ENCODE measurements around the gene PDCL3. TPM values are rescaled to one million over a fixed set of nuclear protein-coding genes. Genes with fewer than 3 reads are reported as not detected.
A peak's percentile ranks its signal among the peaks of the same experiment; 100 is the strongest.

The PDCL3 gene
- 30.2 and 33.9 TPM in 2 replicates for total RNA-seq (2014; rRNA removed; shearing (Covaris generic))

DNA sequence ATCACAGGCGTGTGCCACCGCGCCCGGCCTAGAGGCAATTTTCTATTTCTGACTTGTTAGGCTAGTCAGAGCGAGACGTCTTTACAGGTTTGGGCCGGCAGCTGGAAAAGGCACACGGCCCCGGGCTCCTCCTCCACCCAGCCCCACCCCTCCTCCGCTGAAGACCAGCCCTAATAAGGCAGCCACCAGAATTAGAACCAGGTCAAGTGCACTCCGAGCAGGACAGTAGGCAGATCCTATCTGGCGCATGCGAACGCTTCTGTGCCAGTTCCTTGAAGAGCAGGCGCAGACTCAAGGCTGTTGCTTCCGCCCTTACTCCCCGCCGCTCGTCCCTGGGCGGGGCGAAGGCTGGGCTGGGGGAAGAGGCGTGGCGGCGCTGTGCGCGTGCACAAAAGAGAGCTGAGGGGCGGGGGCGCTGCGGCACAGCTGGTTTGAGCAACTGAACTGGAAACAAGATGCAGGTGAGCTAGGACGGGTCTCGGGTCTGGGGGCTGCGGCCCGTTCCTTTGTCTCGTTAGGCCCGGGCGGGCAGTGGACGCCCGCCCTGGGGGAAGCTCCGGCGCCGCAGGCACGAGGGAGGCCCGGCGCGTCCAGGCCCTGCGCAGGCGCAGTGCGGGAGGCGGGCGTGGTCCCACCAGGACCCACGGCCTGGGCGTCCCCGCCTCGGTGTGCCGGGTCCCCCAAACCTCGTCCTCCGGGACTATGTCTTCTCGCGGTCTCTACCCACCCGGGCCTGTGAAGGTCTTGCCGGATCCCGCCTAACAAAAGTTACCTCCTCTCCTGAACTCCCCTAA, at the start of gene PDCL3:
PDCL3 (plus strand) TSS at position 381 of the 794 bp plus-strand sequence; CDS start at position 456, 75 bp downstream.
- no peaks in the 10 kb centered on the region for H3K9me3 ChIP-seq (replicated peaks)
- peaks cover 6% of the 10 kb centered on the region for H3K36me3 ChIP-seq
- peak; percentile 97 to 99 for DNase-seq (ENCODE audit: low read depth in 1 of 2, low spot score in 2 of 2)
- peaks cover 17% of the 10 kb centered on the region for H3K4me1 ChIP-seq (replicated peaks)
- H3K4me3 ChIP-seq: peak within 1 kb of the TSS; percentile 70
- H3K27ac ChIP-seq: peak within 1 kb of the TSS; percentile 49
- no peaks in the 10 kb centered on the region for H3K27me3 ChIP-seq (replicated peaks)

DNA sequence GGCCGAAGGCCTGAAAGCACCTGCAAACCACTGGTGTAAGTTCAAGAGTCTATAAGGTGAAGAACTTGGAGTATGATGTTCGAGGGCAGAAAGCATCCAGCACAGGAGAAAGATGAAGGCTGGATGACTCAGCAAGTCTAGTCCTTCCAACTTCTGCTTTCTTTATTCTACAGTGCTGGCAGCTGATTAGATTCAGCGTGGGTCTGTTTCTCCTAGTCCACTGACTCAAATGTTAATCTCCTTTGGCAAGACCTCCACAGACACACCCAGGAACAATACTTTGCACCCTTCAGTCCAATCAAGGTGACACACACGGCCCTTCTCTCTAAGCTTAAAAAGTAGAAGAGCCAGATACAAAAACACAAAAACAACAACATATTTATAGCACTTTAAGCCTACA, 49.1 kb upstream of the PDCL3 start:
- Histone ChIP-seq H3K4me3 (no peak overlapping the region), H3K9me3 (replicated peaks) (no peaks in the 10 kb centered on the region), H3K27me3 (replicated peaks) (no peaks in the 10 kb centered on the region; the same call in 1 of the 2 replicates), H3K4me1 (replicated peaks) (no peaks in the 10 kb centered on the region), H3K36me3 (no peaks in the 10 kb centered on the region), H3K27ac (no peak overlapping the region)
- no peak for DNase-seq (ENCODE audit: low read depth in 1 of 2, low spot score in 2 of 2)

DNA sequence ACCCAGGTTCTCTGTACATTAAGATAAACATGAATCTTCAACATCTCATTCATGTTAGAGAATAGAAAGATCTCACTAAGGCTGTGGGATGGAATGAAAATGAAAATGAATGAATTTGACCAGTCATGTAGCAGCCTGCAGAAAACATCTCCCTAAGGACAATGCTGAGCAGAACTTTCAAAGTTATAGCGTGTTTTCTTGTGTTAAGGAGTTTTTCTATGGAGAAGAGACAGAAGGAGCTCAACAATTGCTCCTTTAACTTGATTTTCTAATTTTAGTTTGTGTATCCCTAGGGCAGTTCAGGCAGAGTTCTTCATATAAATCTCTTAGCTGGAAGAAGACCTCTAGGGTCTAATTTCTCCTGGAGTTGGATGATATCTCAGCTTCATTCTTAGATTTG, 45.2 kb upstream of the PDCL3 start:
- H3K27ac ChIP-seq: no peak overlapping the region
- H3K4me1 ChIP-seq (replicated peaks): no peaks in the 10 kb centered on the region
- H3K36me3 ChIP-seq: no peaks in the 10 kb centered on the region
- no peaks in the 10 kb centered on the region for H3K9me3 ChIP-seq (replicated peaks)
- no peaks in the 10 kb centered on the region; the same call in 1 of the 2 replicates for H3K27me3 ChIP-seq (replicated peaks)
- H3K4me3 ChIP-seq: no peak overlapping the region
- DNase-seq (ENCODE audit: low read depth in 1 of 2, low spot score in 2 of 2): no peak

DNA sequence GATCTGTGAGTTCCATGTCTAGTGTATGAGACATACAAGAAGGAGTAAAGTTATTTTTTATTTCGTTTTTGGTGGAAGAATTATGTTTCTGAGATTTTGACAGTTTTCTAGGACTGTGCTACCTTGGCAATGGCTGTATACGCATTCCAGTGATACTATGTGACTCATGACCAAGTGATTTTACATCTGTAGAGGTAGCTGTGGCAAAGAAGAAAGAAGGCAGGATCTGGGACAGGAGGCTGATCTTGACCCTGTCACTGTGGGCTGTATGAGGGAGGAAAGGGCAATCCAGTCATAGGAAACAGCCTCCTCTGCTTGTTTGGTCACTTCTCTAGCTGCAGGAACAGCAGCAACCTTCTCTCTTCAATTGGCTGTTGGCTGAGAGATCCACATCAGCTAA, 44.0 kb upstream of the PDCL3 start:
- Histone ChIP-seq H3K27ac (no peak overlapping the region), H3K9me3 (replicated peaks) (no peaks in the 10 kb centered on the region), H3K4me1 (replicated peaks) (no peaks in the 10 kb centered on the region), H3K4me3 (no peak overlapping the region), H3K27me3 (replicated peaks) (no peaks in the 10 kb centered on the region; the same call in 1 of the 2 replicates), H3K36me3 (no peaks in the 10 kb centered on the region)
- no peak for DNase-seq (ENCODE audit: low read depth in 1 of 2, low spot score in 2 of 2)

DNA sequence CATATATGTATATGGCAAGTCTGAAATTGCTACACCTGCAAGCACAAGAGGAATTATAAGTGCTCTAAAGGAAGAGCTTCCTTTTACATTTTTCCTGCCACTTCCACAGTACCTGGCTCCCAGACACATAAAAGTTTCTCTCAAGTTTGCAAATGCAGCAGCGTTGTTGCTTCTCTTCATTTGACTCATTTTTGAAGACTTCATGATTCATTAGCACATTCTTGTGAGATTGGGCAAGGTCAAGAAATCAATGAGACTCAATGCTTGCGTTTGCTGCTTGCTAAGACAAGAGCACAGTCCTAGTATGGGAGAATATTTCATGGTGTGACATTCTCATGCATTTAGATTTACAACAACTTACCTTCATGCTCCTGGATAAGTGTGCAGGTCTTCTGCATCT, 42.6 kb upstream of the PDCL3 start:
- no peaks in the 10 kb centered on the region for H3K9me3 ChIP-seq (replicated peaks)
- no peaks in the 10 kb centered on the region for H3K36me3 ChIP-seq
- H3K27ac ChIP-seq: no peak overlapping the region
- no peak for DNase-seq (ENCODE audit: low read depth in 1 of 2, low spot score in 2 of 2)
- no peaks in the 10 kb centered on the region; the same call in 1 of the 2 replicates for H3K27me3 ChIP-seq (replicated peaks)
- no peak overlapping the region for H3K4me3 ChIP-seq
- H3K4me1 ChIP-seq (replicated peaks): no peaks in the 10 kb centered on the region

DNA sequence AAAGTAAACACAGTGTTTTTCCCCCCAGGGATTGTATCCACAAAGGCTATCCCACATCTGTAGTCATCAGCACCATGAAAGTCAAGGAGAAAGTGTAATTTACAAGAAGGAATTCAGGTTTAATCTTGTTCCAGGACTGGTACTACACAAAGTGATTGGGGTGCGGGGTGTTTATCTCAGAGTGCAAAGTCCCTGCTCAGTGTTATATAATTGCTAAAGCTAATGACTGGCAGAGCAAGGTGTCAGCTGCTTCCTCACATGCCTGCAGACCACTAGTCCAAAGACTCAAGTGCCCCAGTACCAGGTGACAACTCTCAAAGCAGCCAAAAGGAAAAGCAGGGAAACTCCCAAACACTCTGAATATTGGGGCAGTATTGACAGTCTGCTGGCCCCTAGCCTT, 40.4 kb upstream of the PDCL3 start:
- Histone ChIP-seq H3K27ac (no peak overlapping the region), H3K9me3 (replicated peaks) (no peaks in the 10 kb centered on the region), H3K36me3 (no peaks in the 10 kb centered on the region), H3K4me1 (replicated peaks) (no peaks in the 10 kb centered on the region), H3K4me3 (no peak overlapping the region), H3K27me3 (replicated peaks) (no peaks in the 10 kb centered on the region)
- DNase-seq (ENCODE audit: low read depth in 1 of 2, low spot score in 2 of 2): no peak

DNA sequence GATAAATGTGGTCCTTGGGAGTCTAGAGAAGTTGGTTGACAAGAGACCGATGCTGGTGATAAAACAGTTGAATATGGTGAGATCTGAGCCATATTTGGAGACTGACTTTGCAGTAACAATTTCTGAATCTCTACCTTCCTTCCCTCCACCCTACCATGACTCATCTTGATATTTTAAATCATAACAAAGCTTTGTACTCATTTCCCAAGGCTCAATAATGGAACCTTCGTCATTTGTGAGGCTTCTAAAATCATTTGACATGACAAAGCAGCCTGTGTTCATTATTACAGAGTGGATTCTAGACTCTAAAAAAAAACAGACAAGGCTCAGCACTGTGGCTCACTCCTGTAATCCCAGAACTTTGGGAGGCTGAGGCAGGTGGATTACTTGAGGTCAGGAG, 38.5 kb upstream of the PDCL3 start:
- DNase-seq (ENCODE audit: low read depth in 1 of 2, low spot score in 2 of 2): no peak
- Histone ChIP-seq H3K27ac (no peak overlapping the region), H3K36me3 (no peaks in the 10 kb centered on the region), H3K27me3 (replicated peaks) (no peaks in the 10 kb centered on the region), H3K9me3 (replicated peaks) (no peaks in the 10 kb centered on the region), H3K4me1 (replicated peaks) (no peaks in the 10 kb centered on the region), H3K4me3 (no peak overlapping the region)

DNA sequence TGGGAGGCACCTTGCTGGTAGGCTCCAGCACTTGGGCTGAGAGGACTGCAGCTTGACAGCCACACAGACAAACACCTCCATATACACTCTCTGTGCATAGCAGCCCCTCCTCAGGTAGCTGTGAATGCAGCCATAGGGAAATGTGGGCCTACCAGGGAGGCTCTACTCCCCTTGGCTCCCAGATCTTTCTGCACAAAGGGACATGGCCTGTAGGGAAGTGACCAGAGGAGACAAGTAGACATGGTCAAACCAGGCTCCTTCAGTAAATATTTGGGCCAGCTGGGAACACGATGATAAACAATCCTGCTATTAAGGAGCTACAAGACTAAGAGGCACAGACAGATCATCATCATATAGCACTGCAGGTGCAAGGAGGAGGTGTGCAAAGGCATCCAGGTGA, 35.9 kb upstream of the PDCL3 start:
- Histone ChIP-seq H3K27ac (no peak overlapping the region), H3K36me3 (no peaks in the 10 kb centered on the region), H3K4me1 (replicated peaks) (no peaks in the 10 kb centered on the region), H3K4me3 (no peak overlapping the region), H3K27me3 (replicated peaks) (no peaks in the 10 kb centered on the region), H3K9me3 (replicated peaks) (no peaks in the 10 kb centered on the region)
- DNase-seq (ENCODE audit: low read depth in 1 of 2, low spot score in 2 of 2): no peak

DNA sequence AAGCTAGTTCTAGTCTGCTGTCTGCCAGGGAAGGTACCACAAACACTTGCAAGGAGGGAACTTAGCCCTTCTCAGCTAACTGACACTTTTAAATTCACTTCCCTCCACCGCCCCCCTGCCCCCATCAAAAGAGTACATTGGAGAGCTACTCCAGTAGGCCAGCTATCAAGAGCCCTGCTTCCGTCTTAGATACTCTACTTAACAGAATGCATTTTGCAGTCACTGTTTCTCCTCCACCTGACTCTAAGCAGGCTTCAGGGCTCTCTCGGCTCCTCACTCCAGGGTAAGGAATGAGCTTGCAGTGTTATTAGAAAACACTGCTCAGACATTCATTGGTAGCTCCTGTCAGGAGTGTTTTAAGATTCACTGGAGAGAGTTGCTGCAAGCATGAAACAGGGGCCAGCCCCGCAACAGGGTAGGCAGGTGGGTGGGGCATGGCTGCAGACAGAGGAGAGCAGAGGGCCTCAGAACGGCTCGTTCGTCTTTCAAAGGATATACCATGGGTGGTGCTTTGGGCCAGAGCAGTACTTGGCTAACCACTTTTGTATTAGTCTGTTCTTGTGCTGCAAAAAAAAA, 35.3 kb upstream of the PDCL3 start:
- H3K36me3 ChIP-seq: no peaks in the 10 kb centered on the region
- no peaks in the 10 kb centered on the region for H3K9me3 ChIP-seq (replicated peaks)
- no peaks in the 10 kb centered on the region for H3K4me1 ChIP-seq (replicated peaks)
- DNase-seq (ENCODE audit: low read depth in 1 of 2, low spot score in 2 of 2): no peak
- H3K27me3 ChIP-seq (replicated peaks): no peaks in the 10 kb centered on the region
- H3K4me3 ChIP-seq: no peak overlapping the region
- no peak overlapping the region for H3K27ac ChIP-seq

DNA sequence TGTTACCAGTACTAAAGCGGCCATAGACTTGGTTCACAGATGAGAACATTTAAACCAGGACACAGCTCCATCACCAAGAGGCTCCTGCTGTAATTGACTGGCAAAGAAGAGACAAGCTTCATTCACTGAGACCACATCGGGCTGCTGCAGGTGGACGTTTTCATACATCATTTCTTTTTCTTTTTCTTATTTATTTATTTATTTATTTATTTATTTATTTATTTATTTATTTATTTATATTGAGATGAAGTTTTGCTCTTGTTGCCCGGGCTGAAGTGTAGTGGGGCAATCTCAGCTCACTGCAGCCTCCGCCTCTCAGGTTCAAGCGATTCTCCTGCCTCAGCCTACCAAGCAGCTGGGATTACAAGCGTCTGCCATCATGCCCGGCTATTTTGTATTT, 33.6 kb upstream of the PDCL3 start:
- no peak overlapping the region for H3K27ac ChIP-seq
- H3K27me3 ChIP-seq (replicated peaks): no peaks in the 10 kb centered on the region
- no peak for DNase-seq (ENCODE audit: low read depth in 1 of 2, low spot score in 2 of 2)
- H3K4me1 ChIP-seq (replicated peaks): no peaks in the 10 kb centered on the region
- no peaks in the 10 kb centered on the region for H3K9me3 ChIP-seq (replicated peaks)
- H3K36me3 ChIP-seq: no peaks in the 10 kb centered on the region
- H3K4me3 ChIP-seq: no peak overlapping the region

DNA sequence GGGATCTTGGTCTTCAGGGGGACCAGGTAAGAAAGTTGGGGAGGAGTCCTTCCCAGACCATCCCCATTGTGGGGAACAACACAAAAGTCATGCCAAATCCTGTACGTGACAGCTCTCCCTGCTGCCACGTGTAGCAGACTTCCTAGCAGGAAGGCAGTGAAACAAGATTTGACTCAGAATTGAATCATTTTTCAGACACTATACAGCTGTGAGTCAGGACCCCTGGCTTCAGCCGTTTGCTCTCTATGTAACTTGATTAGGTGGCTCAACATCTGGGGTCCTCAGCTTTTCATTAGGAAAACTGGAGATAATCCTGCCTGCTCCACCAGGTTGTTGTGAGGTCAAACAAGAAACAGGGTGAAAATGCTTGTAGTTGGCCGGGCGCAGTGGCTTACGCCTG, 32.9 kb upstream of the PDCL3 start:
- H3K4me3 ChIP-seq: no peak overlapping the region
- H3K4me1 ChIP-seq (replicated peaks): no peaks in the 10 kb centered on the region
- no peak overlapping the region for H3K27ac ChIP-seq
- no peaks in the 10 kb centered on the region for H3K9me3 ChIP-seq (replicated peaks)
- H3K27me3 ChIP-seq (replicated peaks): no peaks in the 10 kb centered on the region
- DNase-seq (ENCODE audit: low read depth in 1 of 2, low spot score in 2 of 2): no peak
- no peaks in the 10 kb centered on the region for H3K36me3 ChIP-seq

DNA sequence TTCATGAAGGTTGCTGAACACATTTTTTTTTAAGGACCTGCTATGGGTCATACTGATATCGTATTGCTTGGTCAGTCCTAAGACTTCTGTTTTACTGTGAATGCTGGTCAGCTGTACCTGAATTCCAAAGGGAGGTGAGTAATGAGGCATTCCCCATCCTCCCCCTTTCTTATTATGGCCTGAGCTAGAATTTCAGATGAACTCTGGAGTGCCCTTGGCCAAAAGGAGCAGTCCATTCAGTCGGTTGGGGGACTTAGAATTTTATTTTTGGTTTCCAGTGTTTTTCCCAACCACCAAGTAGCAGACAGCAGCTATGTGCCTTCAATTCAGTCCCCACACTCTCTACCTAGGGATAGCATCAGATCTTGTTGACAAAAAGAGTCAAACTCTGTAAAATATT, 26.9 kb upstream of the PDCL3 start:
- DNase-seq (ENCODE audit: low read depth in 1 of 2, low spot score in 2 of 2): no peak
- H3K27ac ChIP-seq: no peak overlapping the region
- no peaks in the 10 kb centered on the region for H3K27me3 ChIP-seq (replicated peaks)
- H3K9me3 ChIP-seq (replicated peaks): no peaks in the 10 kb centered on the region
- H3K4me1 ChIP-seq (replicated peaks): no peaks in the 10 kb centered on the region
- no peaks in the 10 kb centered on the region for H3K36me3 ChIP-seq
- no peak overlapping the region for H3K4me3 ChIP-seq

DNA sequence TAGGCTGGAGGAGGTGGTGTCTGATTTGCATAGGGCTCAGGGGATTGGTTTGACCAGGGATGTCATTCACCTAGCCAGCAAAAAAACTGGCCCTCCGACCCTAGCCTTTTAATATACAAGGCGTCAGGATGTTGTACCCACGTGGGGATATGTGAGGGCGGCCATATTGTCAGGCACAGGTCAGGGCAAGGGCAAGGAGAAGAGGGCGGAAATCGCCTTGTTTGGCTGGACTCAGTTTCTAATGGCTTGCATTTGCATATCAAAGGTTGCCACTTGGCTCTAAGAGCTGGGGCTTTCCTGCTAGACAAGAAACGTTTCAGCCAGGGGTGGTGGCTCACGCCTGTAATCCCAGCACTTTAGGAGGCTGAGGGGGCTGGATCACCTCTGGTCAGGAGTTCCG, 24.9 kb upstream of the PDCL3 start:
- Histone ChIP-seq H3K9me3 (replicated peaks) (no peaks in the 10 kb centered on the region), H3K4me3 (no peak overlapping the region), H3K27me3 (replicated peaks) (no peaks in the 10 kb centered on the region), H3K27ac (no peak overlapping the region), H3K36me3 (no peaks in the 10 kb centered on the region), H3K4me1 (replicated peaks) (no peaks in the 10 kb centered on the region)
- no peak for DNase-seq (ENCODE audit: low read depth in 1 of 2, low spot score in 2 of 2)

DNA sequence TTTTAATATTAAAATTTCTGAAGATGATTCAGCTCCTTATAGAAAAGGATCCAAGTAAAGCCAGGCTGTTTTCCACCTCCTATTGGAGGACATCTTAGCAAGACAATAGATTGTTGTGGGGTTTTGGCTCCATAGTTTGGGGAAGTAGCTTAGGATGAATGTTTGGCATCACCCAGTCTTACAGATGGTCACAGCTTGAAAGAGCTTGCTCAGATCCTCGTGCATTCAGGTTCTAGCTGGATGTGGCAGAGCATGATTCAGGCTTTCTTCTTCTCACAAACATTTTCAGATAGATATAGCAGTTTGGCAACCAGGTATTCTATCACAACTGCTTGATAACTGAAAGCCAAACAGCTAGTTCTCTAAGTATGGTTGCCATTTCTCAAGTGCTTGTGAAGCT, 23.6 kb upstream of the PDCL3 start:
- Histone ChIP-seq H3K27me3 (replicated peaks) (no peaks in the 10 kb centered on the region), H3K9me3 (replicated peaks) (no peaks in the 10 kb centered on the region), H3K4me1 (replicated peaks) (no peaks in the 10 kb centered on the region), H3K4me3 (no peak overlapping the region), H3K27ac (no peak overlapping the region), H3K36me3 (no peaks in the 10 kb centered on the region)
- DNase-seq (ENCODE audit: low read depth in 1 of 2, low spot score in 2 of 2): no peak
